Uterus (tissue), 4 donors: ENCODE measurements around the gene PARP6. TPM values are rescaled to one million over a fixed set of nuclear protein-coding genes. Genes with fewer than 3 reads are reported as not detected.
A peak's percentile ranks its signal among the peaks of the same experiment; 100 is the strongest.

ENCODE experiments used
- DNase-seq, 2 donors: peaks; one replicate each; pipeline ENCODE4 v3.0.0-alpha.2; 2019 to 2020
- H3K27ac ChIP-seq, 2 donors: fragments of 200-600 bp; sonication (generic); 1 replicate in 1 of 2; 2 replicates in 1 of 2; pipeline ENCODE4 v1.5.1; 2016 to 2018
- H3K27me3 ChIP-seq, 2 donors: fragments of 200-600 bp; sonication (generic); one replicate each; pipeline ENCODE4 v1.5.1; 2018 to 2019; ENCODE audit warnings: control low read depth in 1 of 2
- H3K36me3 ChIP-seq, 2 donors: fragments of 200-600 bp; sonication (generic); one replicate each; pipeline ENCODE4 v1.5.1; 2019; ENCODE audit warnings: control low read depth in 1 of 2
- H3K4me1 ChIP-seq, 2 donors: fragments of 200-600 bp; sonication (generic); one replicate each; pipeline ENCODE4 v1.5.1; 2018 to 2019; ENCODE audit warnings: control low read depth in 1 of 2
- H3K4me3 ChIP-seq, 2 donors: fragments of 200-600 bp; sonication (generic); 1 replicate in 1 of 2; 2 replicates in 1 of 2; pipeline ENCODE4 v1.5.1; 2018 to 2019; ENCODE audit warnings: mild to moderate bottlenecking in 1 of 2
- H3K9me3 ChIP-seq, 2 donors: fragments of 200-600 bp; sonication (generic); one replicate each; pipeline ENCODE4 v1.5.1; 2019; ENCODE audit warnings: control low read depth in 1 of 2
- CTCF ChIP-seq, 4 experiments: fragments of 200-600 bp in 2 of 4; fragments of 450-650 bp in 2 of 4; sonication (generic) in 2 of 4; IDR thresholded peaks; one replicate each; pipeline ENCODE4 v1.5.1; 2016 to 2019; ENCODE audit warnings: antibody characterized with exemption in 4 of 4, mild to moderate bottlenecking in 2 of 4, moderate library complexity in 1 of 4
- POLR2A ChIP-seq, 2 donors: fragments of 450-650 bp; IDR thresholded peaks; one replicate each; pipeline ENCODE4 v1.6.1; 2016; ENCODE audit warnings: antibody characterized with exemption in 2 of 2, mild to moderate bottlenecking in 1 of 2, moderate library complexity in 1 of 2
- intact Hi-C: fragments of 100-400 bp; cut with DNase I; formaldehyde crosslinking; loops from one replicate; pipeline ENCODE4 v1.15.1; 2023; ENCODE audit warnings: low total_unique reads
- total RNA-seq, 4 donors: library from RNA; depleted of rRNA in 3 of 4; stranded (reverse); fragments of >200 nt in 3 of 4; gene quantifications; one replicate each; pipeline versions ENCODE4 v1.1.0 to v1.2.4, GENCODE V29; 2014 to 2023
- donor health status: DM: yes; HTN: yes; CAD: no.

PARP6 gene
- total RNA-seq, 4 donors from 2014 or later: 32.1 to 111 (median 55.6) TPM

- TF ChIP-seq POLR2A (IDR thresholded peaks at IDR 0.05) (no peak), CTCF (IDR thresholded peaks at IDR 0.05) (no peak)
- Histone ChIP-seq H3K27me3 (peaks cover 0 to 11% of the 10 kb centered on the region in 2 donors), H3K9me3 (no peaks in the 10 kb centered on the region), H3K36me3 (no peaks in the 10 kb centered on the region), H3K27ac (no peak overlapping the region), H3K4me3 (no peak overlapping the region), H3K4me1 (peaks cover 0 to 5% of the 10 kb centered on the region in 2 donors)
- intact Hi-C loops: no loop called here
- no peak for DNase-seq
Measured at GRCh38 chr15:72198356-72199204, 73.8 kb downstream of the PARP6 start.

GRCh38 chr15:72197460-72198355, 74.6 kb downstream of the PARP6 start, which contains the start of gene GRAMD2A:
GRAMD2A (minus strand) TSS chr15:72197787.
- Histone ChIP-seq H3K4me1 (peaks cover 0 to 5% of the 10 kb centered on the region in 2 donors), H3K9me3 (no peaks in the 10 kb centered on the region), H3K27me3 (peaks cover 0 to 11% of the 10 kb centered on the region in 2 donors), H3K4me3 (peak within 1 kb of the TSS in 1 of 2 donors; percentile 34), H3K36me3 (no peaks in the 10 kb centered on the region), H3K27ac (no peak within 1 kb of the TSS)
- no peak for DNase-seq
- intact Hi-C loops: no loop called here
- TF ChIP-seq POLR2A (IDR thresholded peaks at IDR 0.05) (no peak), CTCF (IDR thresholded peaks at IDR 0.05) (no peak)

GRCh38 chr15:72197041-72197459, 75.3 kb downstream of the PARP6 start:
- DNase-seq: no peak
- TF ChIP-seq CTCF (IDR thresholded peaks at IDR 0.05) (no peak), POLR2A (IDR thresholded peaks at IDR 0.05) (no peak)
- Histone ChIP-seq H3K36me3 (no peaks in the 10 kb centered on the region), H3K27ac (no peak overlapping the region), H3K4me3 (peak overlapping the region in 1 of 2 donors; percentile 34), H3K4me1 (peaks cover 0 to 5% of the 10 kb centered on the region in 2 donors), H3K27me3 (peaks cover 0 to 11% of the 10 kb centered on the region in 2 donors), H3K9me3 (no peaks in the 10 kb centered on the region)
- intact Hi-C loops: no loop called here

- H3K27ac ChIP-seq: no peak overlapping the region
- intact Hi-C loops: no loop called here
Measured at GRCh38 chr15:72196409-72197040, 75.8 kb downstream of the PARP6 start.

GRCh38 chr15:72195101-72195511, 77.2 kb downstream of the PARP6 start:
- no peaks in the 10 kb centered on the region for H3K36me3 ChIP-seq
- intact Hi-C loops: no loop called here
- H3K4me1 ChIP-seq: peaks cover 0 to 5% of the 10 kb centered on the region in 2 donors
- no peak overlapping the region for H3K4me3 ChIP-seq
- no peak for TF ChIP-seq POLR2A (IDR thresholded peaks at IDR 0.05)
- no peak for TF ChIP-seq CTCF (IDR thresholded peaks at IDR 0.05)
- DNase-seq: no peak
- H3K27ac ChIP-seq: no peak overlapping the region
- peaks cover 0 to 11% of the 10 kb centered on the region in 2 donors for H3K27me3 ChIP-seq
- no peaks in the 10 kb centered on the region for H3K9me3 ChIP-seq

More at GRCh38 chr15:72196409-72197040, 75.8 kb downstream of the PARP6 start:
- H3K4me1 ChIP-seq: peaks cover 0 to 5% of the 10 kb centered on the region in 2 donors
- no peak for DNase-seq
- no peaks in the 10 kb centered on the region for H3K36me3 ChIP-seq
- no peak overlapping the region for H3K4me3 ChIP-seq
- H3K9me3 ChIP-seq: no peaks in the 10 kb centered on the region
- no peak for TF ChIP-seq POLR2A (IDR thresholded peaks at IDR 0.05)
- peaks cover 0 to 11% of the 10 kb centered on the region in 2 donors for H3K27me3 ChIP-seq
